ENCODE data around the gene TC2N. TPM values are rescaled to one million over a fixed set of nuclear protein-coding genes. Genes with fewer than 3 reads are reported as not detected.

Gene TC2N
- total and polyA plus RNA-seq, 4 donors: 0.62 to 6.4 (median 1.6) TPM

DNA sequence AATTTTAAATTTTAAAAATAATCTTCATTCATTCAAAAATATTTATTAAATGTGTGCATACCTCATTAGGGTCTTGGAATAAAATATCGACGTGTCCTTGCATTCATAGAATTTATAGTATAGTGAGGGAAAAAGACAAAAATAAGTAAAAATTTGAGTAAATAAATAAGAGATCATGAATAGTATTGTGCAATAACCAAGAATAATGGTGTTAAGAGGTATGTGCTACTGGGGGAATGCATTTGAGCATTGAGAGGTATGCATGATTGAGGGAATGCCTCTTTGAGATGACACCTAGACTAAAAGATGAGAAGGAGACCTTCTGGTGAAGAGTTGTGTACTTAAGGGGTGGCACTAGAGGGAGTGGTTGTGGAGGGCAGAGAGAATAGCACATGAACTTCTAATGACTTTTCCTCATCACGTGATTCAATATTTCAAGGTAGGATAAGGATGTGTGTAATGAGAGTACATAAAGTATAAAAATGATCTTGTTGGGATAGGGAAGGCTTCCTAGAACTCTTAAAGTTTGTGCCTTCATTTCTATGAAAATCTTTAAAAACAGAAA is 116.6 kb downstream of the TC2N start:
- no peak for DNase-seq (ENCODE audit: low spot score)
- Histone ChIP-seq H3K4me3 (ENCODE audit: low read depth in 1 of 3, low read length in 3 of 3) (no peak overlapping the region), H3K9ac (ENCODE audit: low read depth in 1 of 2, low read length in 2 of 2) (no peak overlapping the region), H3K4me1 (ENCODE audit: control insufficient read depth in 4 of 4, insufficient read depth in 4 of 4, low read length in 3 of 4) (peaks cover 0 to under 1% (median 0%) of the 10 kb centered on the region in 4 donors), H3K27ac (ENCODE audit: low read depth in 1 of 2, low read length in 2 of 2) (no peak overlapping the region), H3K36me3 (ENCODE audit: control insufficient read depth in 4 of 4, insufficient read depth in 3 of 4, low read depth in 1 of 4, low read length in 3 of 4) (no peaks in the 10 kb centered on the region), H3K27me3 (ENCODE audit: control insufficient read depth in 4 of 4, insufficient read depth in 4 of 4, low read length in 3 of 4) (no peaks in the 10 kb centered on the region), H3K9me3 (ENCODE audit: control insufficient read depth in 4 of 4, low read length in 3 of 4) (no peaks in the 10 kb centered on the region)
- WGBS: 87% methylated on average over 3 of the region's 3 CpGs
- TF ChIP-seq, protein P1, sequence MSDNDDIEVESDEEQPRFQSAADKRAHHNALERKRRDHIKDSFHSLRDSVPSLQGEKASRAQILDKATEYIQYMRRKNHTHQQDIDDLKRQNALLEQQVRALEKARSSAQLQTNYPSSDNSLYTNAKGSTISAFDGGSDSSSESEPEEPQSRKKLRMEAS (IDR thresholded peaks at IDR 0.05): no peak
- TF ChIP-seq, protein P2, sequence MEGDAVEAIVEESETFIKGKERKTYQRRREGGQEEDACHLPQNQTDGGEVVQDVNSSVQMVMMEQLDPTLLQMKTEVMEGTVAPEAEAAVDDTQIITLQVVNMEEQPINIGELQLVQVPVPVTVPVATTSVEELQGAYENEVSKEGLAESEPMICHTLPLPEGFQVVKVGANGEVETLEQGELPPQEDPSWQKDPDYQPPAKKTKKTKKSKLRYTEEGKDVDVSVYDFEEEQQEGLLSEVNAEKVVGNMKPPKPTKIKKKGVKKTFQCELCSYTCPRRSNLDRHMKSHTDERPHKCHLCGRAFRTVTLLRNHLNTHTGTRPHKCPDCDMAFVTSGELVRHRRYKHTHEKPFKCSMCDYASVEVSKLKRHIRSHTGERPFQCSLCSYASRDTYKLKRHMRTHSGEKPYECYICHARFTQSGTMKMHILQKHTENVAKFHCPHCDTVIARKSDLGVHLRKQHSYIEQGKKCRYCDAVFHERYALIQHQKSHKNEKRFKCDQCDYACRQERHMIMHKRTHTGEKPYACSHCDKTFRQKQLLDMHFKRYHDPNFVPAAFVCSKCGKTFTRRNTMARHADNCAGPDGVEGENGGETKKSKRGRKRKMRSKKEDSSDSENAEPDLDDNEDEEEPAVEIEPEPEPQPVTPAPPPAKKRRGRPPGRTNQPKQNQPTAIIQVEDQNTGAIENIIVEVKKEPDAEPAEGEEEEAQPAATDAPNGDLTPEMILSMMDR (IDR thresholded peaks at IDR 0.05; ENCODE audit: low read depth, low read length, missing input control): no peak
- no peak for TF ChIP-seq FOXA2 (IDR thresholded peaks at IDR 0.05)
- TF ChIP-seq, protein P3, sequence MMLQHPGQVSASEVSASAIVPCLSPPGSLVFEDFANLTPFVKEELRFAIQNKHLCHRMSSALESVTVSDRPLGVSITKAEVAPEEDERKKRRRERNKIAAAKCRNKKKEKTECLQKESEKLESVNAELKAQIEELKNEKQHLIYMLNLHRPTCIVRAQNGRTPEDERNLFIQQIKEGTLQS (IDR thresholded peaks at IDR 0.05): no peak
- TF ChIP-seq FOXA1 (IDR thresholded peaks at IDR 0.05): no peak
- no peak for TF ChIP-seq GABPA (IDR thresholded peaks at IDR 0.05 in 1 of 2, conservative IDR thresholded peaks at IDR 0.05 in 1 of 2)
- no peak for TF ChIP-seq RAD21 (IDR thresholded peaks at IDR 0.05)
- no peak for TF ChIP-seq NR2F2 (IDR thresholded peaks at IDR 0.05)

DNA sequence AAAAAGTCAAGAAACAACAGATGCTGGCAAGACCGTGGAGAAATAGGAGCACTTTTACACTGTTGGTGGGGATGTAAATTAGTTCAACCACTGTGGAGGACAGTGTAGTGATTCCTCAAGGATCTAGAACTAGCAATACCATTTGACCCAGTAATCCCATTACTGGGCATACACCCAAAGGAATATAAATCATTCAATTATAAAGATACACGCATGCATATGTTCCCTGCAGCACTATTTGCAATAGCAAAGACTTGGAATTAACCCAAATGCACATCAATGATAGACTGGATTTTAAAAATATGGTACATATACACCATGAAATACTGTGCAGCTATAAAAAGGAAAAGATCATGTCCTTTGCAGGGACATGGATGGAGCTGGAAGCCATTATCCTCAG is 117.5 kb downstream of the TC2N start:
- Histone ChIP-seq H3K4me3 (ENCODE audit: low read depth in 1 of 3, low read length in 3 of 3) (no peak overlapping the region), H3K27me3 (ENCODE audit: control insufficient read depth in 4 of 4, insufficient read depth in 4 of 4, low read length in 3 of 4) (no peaks in the 10 kb centered on the region), H3K4me1 (ENCODE audit: control insufficient read depth in 4 of 4, insufficient read depth in 4 of 4, low read length in 3 of 4) (no peaks in the 10 kb centered on the region), H3K27ac (ENCODE audit: low read depth in 1 of 2, low read length in 2 of 2) (no peak overlapping the region), H3K36me3 (ENCODE audit: control insufficient read depth in 4 of 4, insufficient read depth in 3 of 4, low read depth in 1 of 4, low read length in 3 of 4) (no peaks in the 10 kb centered on the region), H3K9ac (ENCODE audit: low read depth in 1 of 2, low read length in 2 of 2) (no peak overlapping the region), H3K9me3 (ENCODE audit: control insufficient read depth in 4 of 4, low read length in 3 of 4) (no peaks in the 10 kb centered on the region)
- WGBS: 80% methylated on average over 2 of the region's 2 CpGs
- DNase-seq (ENCODE audit: low spot score): no peak
- no peak for TF ChIP-seq NR2F2 (IDR thresholded peaks at IDR 0.05)
- TF ChIP-seq RXRA (IDR thresholded peaks at IDR 0.05): no peak
- no peak for TF ChIP-seq EGR1 (IDR thresholded peaks at IDR 0.05; ENCODE audit: low read depth in 2 of 2)
- no peak for TF ChIP-seq FOXA1 (IDR thresholded peaks at IDR 0.05)
- TF ChIP-seq TAF1 (conservative IDR thresholded peaks at IDR 0.05): no peak
- TF ChIP-seq YY1 (IDR thresholded peaks at IDR 0.05): no peak
- no peak for TF ChIP-seq JUND (IDR thresholded peaks at IDR 0.05)
- TF ChIP-seq GABPA (IDR thresholded peaks at IDR 0.05 in 1 of 2, conservative IDR thresholded peaks at IDR 0.05 in 1 of 2): no peak

DNA sequence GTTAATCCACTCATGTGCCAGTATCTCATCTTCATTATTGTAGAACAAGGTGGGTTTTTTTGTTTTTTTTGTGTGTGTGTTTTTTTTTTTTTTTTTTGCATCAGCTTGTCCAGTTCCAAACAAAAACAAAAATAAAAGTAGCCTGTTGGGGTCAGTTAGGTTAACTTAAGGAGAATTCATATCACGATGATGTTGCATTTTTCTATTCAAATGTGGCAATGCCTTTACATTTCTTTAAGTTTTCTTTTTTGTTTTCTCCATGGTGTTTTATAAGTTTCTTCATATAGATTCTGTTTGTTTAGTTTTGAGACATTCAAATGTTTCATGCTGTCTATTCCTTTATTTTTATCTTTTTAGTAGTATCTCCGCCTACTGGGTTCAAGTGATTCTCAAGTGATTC is 119.3 kb downstream of the TC2N start:
- Histone ChIP-seq H3K9ac (ENCODE audit: low read depth in 1 of 2, low read length in 2 of 2) (no peak overlapping the region), H3K4me3 (ENCODE audit: low read depth in 1 of 3, low read length in 3 of 3) (no peak overlapping the region), H3K27me3 (ENCODE audit: control insufficient read depth in 4 of 4, insufficient read depth in 4 of 4, low read length in 3 of 4) (no peaks in the 10 kb centered on the region), H3K9me3 (ENCODE audit: control insufficient read depth in 4 of 4, low read length in 3 of 4) (no peaks in the 10 kb centered on the region), H3K27ac (ENCODE audit: low read depth in 1 of 2, low read length in 2 of 2) (no peak overlapping the region), H3K36me3 (ENCODE audit: control insufficient read depth in 4 of 4, insufficient read depth in 3 of 4, low read depth in 1 of 4, low read length in 3 of 4) (no peaks in the 10 kb centered on the region), H3K4me1 (ENCODE audit: control insufficient read depth in 4 of 4, insufficient read depth in 4 of 4, low read length in 3 of 4) (peaks cover 0 to 3% (median 0%) of the 10 kb centered on the region in 4 donors)
- TF ChIP-seq, protein P4, sequence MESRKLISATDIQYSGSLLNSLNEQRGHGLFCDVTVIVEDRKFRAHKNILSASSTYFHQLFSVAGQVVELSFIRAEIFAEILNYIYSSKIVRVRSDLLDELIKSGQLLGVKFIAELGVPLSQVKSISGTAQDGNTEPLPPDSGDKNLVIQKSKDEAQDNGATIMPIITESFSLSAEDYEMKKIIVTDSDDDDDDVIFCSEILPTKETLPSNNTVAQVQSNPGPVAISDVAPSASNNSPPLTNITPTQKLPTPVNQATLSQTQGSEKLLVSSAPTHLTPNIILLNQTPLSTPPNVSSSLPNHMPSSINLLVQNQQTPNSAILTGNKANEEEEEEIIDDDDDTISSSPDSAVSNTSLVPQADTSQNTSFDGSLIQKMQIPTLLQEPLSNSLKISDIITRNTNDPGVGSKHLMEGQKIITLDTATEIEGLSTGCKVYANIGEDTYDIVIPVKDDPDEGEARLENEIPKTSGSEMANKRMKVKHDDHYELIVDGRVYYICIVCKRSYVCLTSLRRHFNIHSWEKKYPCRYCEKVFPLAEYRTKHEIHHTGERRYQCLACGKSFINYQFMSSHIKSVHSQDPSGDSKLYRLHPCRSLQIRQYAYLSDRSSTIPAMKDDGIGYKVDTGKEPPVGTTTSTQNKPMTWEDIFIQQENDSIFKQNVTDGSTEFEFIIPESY (IDR thresholded peaks at IDR 0.05): no peak
- TF ChIP-seq, protein P5, sequence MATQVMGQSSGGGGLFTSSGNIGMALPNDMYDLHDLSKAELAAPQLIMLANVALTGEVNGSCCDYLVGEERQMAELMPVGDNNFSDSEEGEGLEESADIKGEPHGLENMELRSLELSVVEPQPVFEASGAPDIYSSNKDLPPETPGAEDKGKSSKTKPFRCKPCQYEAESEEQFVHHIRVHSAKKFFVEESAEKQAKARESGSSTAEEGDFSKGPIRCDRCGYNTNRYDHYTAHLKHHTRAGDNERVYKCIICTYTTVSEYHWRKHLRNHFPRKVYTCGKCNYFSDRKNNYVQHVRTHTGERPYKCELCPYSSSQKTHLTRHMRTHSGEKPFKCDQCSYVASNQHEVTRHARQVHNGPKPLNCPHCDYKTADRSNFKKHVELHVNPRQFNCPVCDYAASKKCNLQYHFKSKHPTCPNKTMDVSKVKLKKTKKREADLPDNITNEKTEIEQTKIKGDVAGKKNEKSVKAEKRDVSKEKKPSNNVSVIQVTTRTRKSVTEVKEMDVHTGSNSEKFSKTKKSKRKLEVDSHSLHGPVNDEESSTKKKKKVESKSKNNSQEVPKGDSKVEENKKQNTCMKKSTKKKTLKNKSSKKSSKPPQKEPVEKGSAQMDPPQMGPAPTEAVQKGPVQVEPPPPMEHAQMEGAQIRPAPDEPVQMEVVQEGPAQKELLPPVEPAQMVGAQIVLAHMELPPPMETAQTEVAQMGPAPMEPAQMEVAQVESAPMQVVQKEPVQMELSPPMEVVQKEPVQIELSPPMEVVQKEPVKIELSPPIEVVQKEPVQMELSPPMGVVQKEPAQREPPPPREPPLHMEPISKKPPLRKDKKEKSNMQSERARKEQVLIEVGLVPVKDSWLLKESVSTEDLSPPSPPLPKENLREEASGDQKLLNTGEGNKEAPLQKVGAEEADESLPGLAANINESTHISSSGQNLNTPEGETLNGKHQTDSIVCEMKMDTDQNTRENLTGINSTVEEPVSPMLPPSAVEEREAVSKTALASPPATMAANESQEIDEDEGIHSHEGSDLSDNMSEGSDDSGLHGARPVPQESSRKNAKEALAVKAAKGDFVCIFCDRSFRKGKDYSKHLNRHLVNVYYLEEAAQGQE (IDR thresholded peaks at IDR 0.05): no peak
- TF ChIP-seq, protein P1 (IDR thresholded peaks at IDR 0.05): no peak
- TF ChIP-seq HNF4A (conservative IDR thresholded peaks at IDR 0.05): no peak
- 98% methylated on average over 2 of the region's 2 CpGs for WGBS
- no peak for DNase-seq (ENCODE audit: low spot score)
